WTC11 (cell line): ENCODE measurements around the gene GPR143. TPM values are rescaled to one million over a fixed set of nuclear protein-coding genes. Genes with fewer than 3 reads are reported as not detected.

Experiments
- total RNA-seq: library from RNA; stranded (reverse); gene quantifications from 3 replicates; pipeline ENCODE4 v1.2.3, GENCODE V29; 2021

GPR143 gene
- total RNA-seq, 1 experiment from 2014 or later = 18.3 TPM

Other genes starting within 250 kb of the GPR143 start
- 12.3 to 14.8 TPM (median 12.3 TPM) in 3 replicates for gene SHROOM2, start 20.6 kb upstream of the GPR143 start, total RNA-seq
- gene CLDN34, start 201.5 kb upstream of the GPR143 start, total RNA-seq = 0.52 to 0.62 TPM (median 0.53 TPM) in 3 replicates